Esophagus (tissue), 2 donors: ENCODE results near the gene IFNL2. TPM values are rescaled to one million over a fixed set of nuclear protein-coding genes. Genes with fewer than 3 reads are reported as not detected.

Experiments used
- H3K27ac ChIP-seq, 2 donors: one replicate each; pipeline ENCODE4 v1.5.1; 2013; ENCODE audit warnings: low read depth in 2 of 2, mild to moderate bottlenecking in 2 of 2, inconsistent platforms in 1 of 2, low read length in 1 of 2, moderate library complexity in 1 of 2
- H3K27me3 ChIP-seq, 2 donors: one replicate each; pipeline ENCODE4 v1.6.1; 2013; ENCODE audit warnings: low read length in 2 of 2, control low read depth in 1 of 2, mild to moderate bottlenecking in 1 of 2; ENCODE audit not compliant: insufficient read depth in 2 of 2, control insufficient read depth in 1 of 2
- H3K36me3 ChIP-seq, 2 donors: one replicate each; pipeline ENCODE4 v1.6.1; 2013; ENCODE audit warnings: low read length in 1 of 2; ENCODE audit not compliant: control insufficient read depth in 2 of 2, insufficient read depth in 2 of 2
- H3K4me1 ChIP-seq, 2 donors: one replicate each; pipeline ENCODE4 v1.6.1; 2013; ENCODE audit warnings: low read length in 1 of 2; ENCODE audit not compliant: control insufficient read depth in 2 of 2, insufficient read depth in 2 of 2
- H3K4me3 ChIP-seq, 2 donors: one replicate each; pipeline ENCODE4 v1.5.1; 2013; ENCODE audit warnings: low read length in 2 of 2, mild to moderate bottlenecking in 2 of 2, low read depth in 1 of 2, moderate library complexity in 1 of 2
- H3K9me3 ChIP-seq, 2 donors: one replicate each; pipeline ENCODE4 v1.6.1; 2013; ENCODE audit warnings: mild to moderate bottlenecking in 2 of 2, low read depth in 1 of 2, low read length in 1 of 2, moderate library complexity in 1 of 2; ENCODE audit not compliant: control insufficient read depth in 2 of 2, insufficient read depth in 1 of 2
- WGBS, 2 donors: extraction: QIAGEN DNeasy Blood & Tissue Kit; methylation state at CpG; one replicate each; pipeline ENCODE4 v1.1.7; 2013; 5-methylcytosine and 5-hydroxymethylcytosine counted together
- polyA plus RNA-seq, 2 donors: library from polyadenylated mRNA; stranded (reverse); fragments of 200-250 nt; gene quantifications; one replicate each; pipeline ENCODE4 v1.2.3, GENCODE V29; 2013
- donor health status: healthy with polysubstance abuse.
- donor health status: Bipolar disorder and iron deficiency.

The IFNL2 gene
- polyA plus RNA-seq, 2 donors: not detected

GRCh38 chr19:39284032-39284431 lies 15.8 kb downstream of the IFNL2 start:
- Histone ChIP-seq H3K27me3 (no peaks in the 10 kb centered on the region), H3K9me3 (peaks cover 0 to 4% of the 10 kb centered on the region in 2 donors), H3K4me1 (no peaks in the 10 kb centered on the region), H3K4me3 (no peak overlapping the region), H3K36me3 (no peaks in the 10 kb centered on the region), H3K27ac (no peak overlapping the region)
- 83% methylated on average over 1 of the region's 1 CpG for WGBS, 2 donors

GRCh38 chr19:39293394-39293793 lies 25.2 kb downstream of the IFNL2 start:
- H3K4me3 ChIP-seq: no peak overlapping the region
- H3K27me3 ChIP-seq: peaks cover 0 to 4% of the 10 kb centered on the region in 2 donors
- no peak overlapping the region for H3K27ac ChIP-seq
- WGBS, 2 donors: 64 to 77% methylated on average over 4 of the region's 4 CpGs
- H3K9me3 ChIP-seq: no peaks in the 10 kb centered on the region
- H3K36me3 ChIP-seq: no peaks in the 10 kb centered on the region
- no peaks in the 10 kb centered on the region for H3K4me1 ChIP-seq

GRCh38 chr19:39296055-39296645 lies 28.0 kb downstream of the IFNL2 start, which contains the start of gene IFNL1:
Gene IFNL1 (plus strand): TSS chr19:39296407. CDS start chr19:39296422, 15 bp downstream.
- H3K4me3 ChIP-seq: no peak within 1 kb of the TSS
- H3K4me1 ChIP-seq: no peaks in the 10 kb centered on the region
- WGBS, 2 donors: 78 to 80% methylated on average over 11 of the region's 11 CpGs
- H3K27ac ChIP-seq: no peak within 1 kb of the TSS
- no peaks in the 10 kb centered on the region for H3K27me3 ChIP-seq
- H3K36me3 ChIP-seq: no peaks in the 10 kb centered on the region
- no peaks in the 10 kb centered on the region for H3K9me3 ChIP-seq

- Histone ChIP-seq H3K4me3 (no peak overlapping the region), H3K36me3 (no peaks in the 10 kb centered on the region), H3K9me3 (no peaks in the 10 kb centered on the region), H3K4me1 (no peaks in the 10 kb centered on the region), H3K27ac (no peak overlapping the region), H3K27me3 (no peaks in the 10 kb centered on the region)
- 84 to 88% methylated on average over 4 of the region's 4 CpGs for WGBS, 2 donors
Measured at GRCh38 chr19:39296906-39297305, 28.7 kb downstream of the IFNL2 start.

GRCh38 chr19:39297931-39298634 lies 29.9 kb downstream of the IFNL2 start:
- 62 to 65% methylated on average over 16 to 17 of the region's 17 CpGs for WGBS, 2 donors
- Histone ChIP-seq H3K4me1 (no peaks in the 10 kb centered on the region), H3K9me3 (no peaks in the 10 kb centered on the region), H3K27ac (no peak overlapping the region), H3K4me3 (no peak overlapping the region), H3K36me3 (no peaks in the 10 kb centered on the region), H3K27me3 (no peaks in the 10 kb centered on the region)

- Histone ChIP-seq H3K9me3 (no peaks in the 10 kb centered on the region), H3K4me1 (no peaks in the 10 kb centered on the region), H3K36me3 (no peaks in the 10 kb centered on the region), H3K4me3 (no peak overlapping the region), H3K27ac (no peak overlapping the region), H3K27me3 (no peaks in the 10 kb centered on the region)
- WGBS, 2 donors: 85 to 87% methylated on average over 9 of the region's 9 CpGs
Measured at GRCh38 chr19:39299404-39299803, 31.2 kb downstream of the IFNL2 start.

GRCh38 chr19:39299832-39300231 lies 31.6 kb downstream of the IFNL2 start:
- H3K27me3 ChIP-seq: no peaks in the 10 kb centered on the region
- H3K4me1 ChIP-seq: no peaks in the 10 kb centered on the region
- 93% methylated on average over 10 of the region's 10 CpGs for WGBS, 2 donors
- no peaks in the 10 kb centered on the region for H3K9me3 ChIP-seq
- no peak overlapping the region for H3K4me3 ChIP-seq
- no peak overlapping the region for H3K27ac ChIP-seq
- no peaks in the 10 kb centered on the region for H3K36me3 ChIP-seq

GRCh38 chr19:39301021-39301420 lies 32.8 kb downstream of the IFNL2 start:
- Histone ChIP-seq H3K27me3 (peaks cover 0 to 4% of the 10 kb centered on the region in 2 donors), H3K36me3 (no peaks in the 10 kb centered on the region), H3K27ac (no peak overlapping the region), H3K4me1 (no peaks in the 10 kb centered on the region), H3K9me3 (no peaks in the 10 kb centered on the region), H3K4me3 (no peak overlapping the region)
- WGBS, 2 donors: 81 to 82% methylated on average over 4 of the region's 4 CpGs

- Histone ChIP-seq H3K27me3 (peaks cover 0 to 4% of the 10 kb centered on the region in 2 donors), H3K27ac (no peak overlapping the region), H3K9me3 (no peaks in the 10 kb centered on the region), H3K36me3 (no peaks in the 10 kb centered on the region), H3K4me3 (no peak overlapping the region), H3K4me1 (no peaks in the 10 kb centered on the region)
- WGBS, 2 donors: 82% methylated on average over 3 of the region's 3 CpGs
Measured at GRCh38 chr19:39301562-39301961, 33.4 kb downstream of the IFNL2 start.
